GM21360 (cell line): ENCODE measurements around the gene MEI1.
A peak's percentile ranks its signal among the peaks of the same experiment; 100 is the strongest.
"Not testable (repeated sequence)": the region's sequence is repeated elsewhere in the genome, so short reads cannot be mapped to it uniquely, and the experiment has no call there.

ENCODE experiments used
- ATAC-seq: cut with Tn5 transposase; IDR thresholded peaks from one replicate; pipeline ENCODE4 v1.9.1; 2021; ENCODE audit warnings: mild to moderate bottlenecking, moderate library complexity; ENCODE audit not compliant: unreplicated experiment

The MEI1 gene

GRCh38 chr22:41682033-41682807 lies 17.1 kb upstream of the MEI1 start:
- peak; percentile 64 for ATAC-seq

- ATAC-seq = no peak
Measured at GRCh38 chr22:41683052-41683451, 16.3 kb upstream of the MEI1 start.

- no peak for ATAC-seq
Measured at GRCh38 chr22:41683616-41684015, 15.7 kb upstream of the MEI1 start.

GRCh38 chr22:41684194-41684593 lies 15.1 kb upstream of the MEI1 start:
- ATAC-seq = no peak

- not testable (repeated sequence) for ATAC-seq
Measured at GRCh38 chr22:41686890-41687289, 12.4 kb upstream of the MEI1 start.

- no peak for ATAC-seq
Measured at GRCh38 chr22:41687901-41688364, 11.4 kb upstream of the MEI1 start.

- peak; percentile 79 for ATAC-seq
Measured at GRCh38 chr22:41688365-41689211, 10.7 kb upstream of the MEI1 start, which contains the start of gene SNU13. Gene SNU13 (minus strand): TSS chr22:41688867. CDS start chr22:41688796, 71 bp downstream.

GRCh38 chr22:41690476-41690875 lies 8.8 kb upstream of the MEI1 start:
- no peak for ATAC-seq

GRCh38 chr22:41695211-41695610 lies 4.1 kb upstream of the MEI1 start:
- no peak for ATAC-seq

GRCh38 chr22:41696703-41697102 lies 2.6 kb upstream of the MEI1 start:
- ATAC-seq = no peak

- ATAC-seq = no peak
Measured at GRCh38 chr22:41697126-41697775, 2.1 kb upstream of the MEI1 start.

GRCh38 chr22:41700108-41700364 lies 733 bp downstream of the MEI1 start:
- no peak for ATAC-seq

- ATAC-seq = no peak
Measured at GRCh38 chr22:41702763-41703162, 3.5 kb downstream of the MEI1 start.

GRCh38 chr22:41709341-41709740 lies 10.0 kb downstream of the MEI1 start:
- ATAC-seq = no peak

- ATAC-seq = no peak
Measured at GRCh38 chr22:41713004-41713403, 13.7 kb downstream of the MEI1 start.

GRCh38 chr22:41722496-41722895 lies 23.2 kb downstream of the MEI1 start:
- no peak for ATAC-seq

GRCh38 chr22:41725510-41726110 lies 26.3 kb downstream of the MEI1 start:
- no peak for ATAC-seq

GRCh38 chr22:41731609-41732008 lies 32.3 kb downstream of the MEI1 start:
- ATAC-seq = no peak

GRCh38 chr22:41732096-41732772 lies 32.9 kb downstream of the MEI1 start:
- no peak for ATAC-seq

GRCh38 chr22:41733241-41733640 lies 33.9 kb downstream of the MEI1 start:
- ATAC-seq = not testable (repeated sequence)

GRCh38 chr22:41739576-41739975 lies 40.3 kb downstream of the MEI1 start:
- no peak for ATAC-seq
